ENCODE data around the gene FSTL1.

DNA sequence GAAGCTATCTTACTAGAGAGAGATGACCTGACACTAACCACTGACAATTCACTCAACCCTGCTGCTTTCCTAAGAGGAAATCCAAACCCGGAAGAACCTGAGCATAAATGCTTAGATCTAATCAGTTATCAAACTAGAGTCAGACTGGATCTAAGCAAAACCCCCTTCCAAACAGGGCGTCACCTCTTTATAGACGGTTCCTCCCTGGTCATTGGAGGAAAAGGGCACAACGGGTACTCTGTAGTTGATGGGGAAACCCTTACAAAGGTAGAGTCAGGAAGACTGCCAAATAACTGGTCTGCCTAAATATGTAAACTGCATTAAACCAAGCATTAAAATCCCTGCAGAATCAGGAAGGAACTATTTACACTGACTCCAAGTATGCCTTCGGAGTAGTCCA lies 41.3 kb upstream of the FSTL1 start:
- TF ChIP-seq, protein P1, sequence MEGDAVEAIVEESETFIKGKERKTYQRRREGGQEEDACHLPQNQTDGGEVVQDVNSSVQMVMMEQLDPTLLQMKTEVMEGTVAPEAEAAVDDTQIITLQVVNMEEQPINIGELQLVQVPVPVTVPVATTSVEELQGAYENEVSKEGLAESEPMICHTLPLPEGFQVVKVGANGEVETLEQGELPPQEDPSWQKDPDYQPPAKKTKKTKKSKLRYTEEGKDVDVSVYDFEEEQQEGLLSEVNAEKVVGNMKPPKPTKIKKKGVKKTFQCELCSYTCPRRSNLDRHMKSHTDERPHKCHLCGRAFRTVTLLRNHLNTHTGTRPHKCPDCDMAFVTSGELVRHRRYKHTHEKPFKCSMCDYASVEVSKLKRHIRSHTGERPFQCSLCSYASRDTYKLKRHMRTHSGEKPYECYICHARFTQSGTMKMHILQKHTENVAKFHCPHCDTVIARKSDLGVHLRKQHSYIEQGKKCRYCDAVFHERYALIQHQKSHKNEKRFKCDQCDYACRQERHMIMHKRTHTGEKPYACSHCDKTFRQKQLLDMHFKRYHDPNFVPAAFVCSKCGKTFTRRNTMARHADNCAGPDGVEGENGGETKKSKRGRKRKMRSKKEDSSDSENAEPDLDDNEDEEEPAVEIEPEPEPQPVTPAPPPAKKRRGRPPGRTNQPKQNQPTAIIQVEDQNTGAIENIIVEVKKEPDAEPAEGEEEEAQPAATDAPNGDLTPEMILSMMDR (IDR thresholded peaks at IDR 0.05; ENCODE audit: low read depth, low read length), result no peak
- no peak for TF ChIP-seq EZH2phosphoT487 (IDR thresholded peaks at IDR 0.05; ENCODE audit: low read depth)
